C4-2B (cell line): ENCODE measurements around the gene TOM1L2.

Source experiments
- CTCF ChIP-seq: fragments of 450-650 bp; conservative IDR thresholded peaks from 2 replicates; pipeline ENCODE4 v1.5.1; 2017; ENCODE audit warnings: mild to moderate bottlenecking
- ZFX ChIP-seq: fragments of 450-650 bp; IDR thresholded peaks from 2 replicates; pipeline ENCODE4 v1.6.1; 2017

GRCh38 chr17:17946093-17946492, 26.1 kb downstream of the TOM1L2 start:
- TF ChIP-seq CTCF (no peak), ZFX (no peak)
